ENCODE results near the gene SLCO4A1. TPM values are rescaled to one million over a fixed set of nuclear protein-coding genes. Genes with fewer than 3 reads are reported as not detected.
A peak's percentile ranks its signal among the peaks of the same experiment; 100 is the strongest.

Gene SLCO4A1
- total RNA-seq, 3 donors from 2014 or later: 13.3 to 18.5 (median 15.0) TPM

DNA sequence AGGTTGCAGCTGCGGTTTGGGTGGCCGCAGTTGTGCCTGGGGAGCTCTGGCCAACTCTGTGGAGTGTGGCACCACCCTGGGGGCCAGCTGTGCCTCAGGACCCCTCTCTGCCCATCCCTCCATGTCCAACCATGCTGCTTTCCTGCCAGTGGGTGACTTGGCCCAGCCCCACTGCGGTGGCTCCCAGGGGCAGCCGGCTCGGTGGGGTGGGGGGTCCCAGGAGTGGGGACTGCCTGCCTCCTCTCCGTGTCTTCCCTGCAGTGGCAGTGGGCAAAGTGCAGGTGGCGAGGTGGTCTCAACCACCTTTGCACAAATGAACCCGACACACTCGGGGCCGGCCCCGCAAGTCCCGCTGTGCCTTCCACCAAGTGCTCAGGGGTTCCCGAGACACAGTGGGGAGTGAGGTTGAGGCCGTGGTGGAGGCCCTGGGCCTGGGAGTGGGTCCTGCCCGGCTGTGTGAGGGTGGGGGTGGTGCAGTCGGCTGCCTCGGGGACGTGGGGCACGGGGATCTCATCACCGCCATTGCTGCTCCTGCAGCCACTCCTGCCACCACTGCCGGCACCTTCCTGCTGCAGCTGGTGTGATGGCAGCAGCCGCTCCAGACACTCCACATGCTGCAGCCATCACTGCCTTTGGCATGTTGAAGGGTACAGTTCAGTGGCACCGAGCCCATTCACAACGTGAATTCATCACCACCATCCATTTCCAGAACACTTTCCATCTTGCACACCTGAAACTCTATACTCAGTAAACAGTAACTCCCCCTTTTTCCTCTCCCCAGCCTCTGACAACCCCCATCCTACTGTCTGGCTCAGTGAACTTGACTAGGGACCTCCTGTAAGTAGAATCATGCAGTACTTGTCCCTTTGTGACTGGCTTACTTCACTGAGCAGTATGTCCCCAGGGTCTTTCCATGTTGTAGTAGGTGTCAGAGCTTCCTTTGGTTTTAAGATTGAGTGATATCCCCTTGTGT is 10.7 kb upstream of the SLCO4A1 start:
- Histone ChIP-seq H3K9me3 (no peaks in the 10 kb centered on the region), H3K4me1 (ENCODE audit: low read depth) (no peaks in the 10 kb centered on the region), H3K4me3 (no peak overlapping the region), H3K36me3 (ENCODE audit: low read depth) (no peaks in the 10 kb centered on the region)
- intact Hi-C loops (cut with DNase I, micrococcal nuclease): no loop called here
- TF ChIP-seq, protein P1, sequence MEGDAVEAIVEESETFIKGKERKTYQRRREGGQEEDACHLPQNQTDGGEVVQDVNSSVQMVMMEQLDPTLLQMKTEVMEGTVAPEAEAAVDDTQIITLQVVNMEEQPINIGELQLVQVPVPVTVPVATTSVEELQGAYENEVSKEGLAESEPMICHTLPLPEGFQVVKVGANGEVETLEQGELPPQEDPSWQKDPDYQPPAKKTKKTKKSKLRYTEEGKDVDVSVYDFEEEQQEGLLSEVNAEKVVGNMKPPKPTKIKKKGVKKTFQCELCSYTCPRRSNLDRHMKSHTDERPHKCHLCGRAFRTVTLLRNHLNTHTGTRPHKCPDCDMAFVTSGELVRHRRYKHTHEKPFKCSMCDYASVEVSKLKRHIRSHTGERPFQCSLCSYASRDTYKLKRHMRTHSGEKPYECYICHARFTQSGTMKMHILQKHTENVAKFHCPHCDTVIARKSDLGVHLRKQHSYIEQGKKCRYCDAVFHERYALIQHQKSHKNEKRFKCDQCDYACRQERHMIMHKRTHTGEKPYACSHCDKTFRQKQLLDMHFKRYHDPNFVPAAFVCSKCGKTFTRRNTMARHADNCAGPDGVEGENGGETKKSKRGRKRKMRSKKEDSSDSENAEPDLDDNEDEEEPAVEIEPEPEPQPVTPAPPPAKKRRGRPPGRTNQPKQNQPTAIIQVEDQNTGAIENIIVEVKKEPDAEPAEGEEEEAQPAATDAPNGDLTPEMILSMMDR (IDR thresholded peaks at IDR 0.05): no peak
- peak in 1 of 3 donors; percentile 41 for DNase-seq
- ATAC-seq: no peak

DNA sequence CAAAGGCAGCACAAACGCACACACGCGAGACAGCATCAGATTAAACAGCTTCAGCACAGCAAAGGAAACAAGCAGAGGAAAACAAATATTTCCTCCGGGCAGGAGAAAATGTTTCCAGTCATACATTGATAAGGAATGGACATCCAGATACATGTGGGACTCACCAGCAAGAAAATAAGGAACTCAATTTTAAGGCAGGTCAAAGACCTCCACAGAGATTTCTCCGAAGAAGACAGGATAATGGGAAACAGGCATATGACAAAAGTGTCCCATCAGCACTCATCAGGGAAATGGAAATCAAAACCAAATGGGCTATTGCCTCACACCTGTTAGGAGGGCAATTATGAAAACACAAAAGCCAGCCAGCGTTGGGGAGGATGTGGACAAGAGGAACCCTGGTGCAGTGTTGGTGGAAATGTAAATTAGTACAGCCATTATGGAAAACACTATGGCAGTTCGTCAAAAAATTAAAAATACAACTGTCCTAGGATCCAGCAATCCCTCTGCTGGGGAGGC is 9.7 kb upstream of the SLCO4A1 start:
- intact Hi-C loops (cut with DNase I, micrococcal nuclease): no loop called here
- TF ChIP-seq, protein P1 (IDR thresholded peaks at IDR 0.05): no peak
- no peak for DNase-seq
- Histone ChIP-seq H3K9me3 (no peaks in the 10 kb centered on the region), H3K4me3 (no peak overlapping the region), H3K36me3 (ENCODE audit: low read depth) (no peaks in the 10 kb centered on the region), H3K4me1 (ENCODE audit: low read depth) (no peaks in the 10 kb centered on the region)
- no peak for ATAC-seq

DNA sequence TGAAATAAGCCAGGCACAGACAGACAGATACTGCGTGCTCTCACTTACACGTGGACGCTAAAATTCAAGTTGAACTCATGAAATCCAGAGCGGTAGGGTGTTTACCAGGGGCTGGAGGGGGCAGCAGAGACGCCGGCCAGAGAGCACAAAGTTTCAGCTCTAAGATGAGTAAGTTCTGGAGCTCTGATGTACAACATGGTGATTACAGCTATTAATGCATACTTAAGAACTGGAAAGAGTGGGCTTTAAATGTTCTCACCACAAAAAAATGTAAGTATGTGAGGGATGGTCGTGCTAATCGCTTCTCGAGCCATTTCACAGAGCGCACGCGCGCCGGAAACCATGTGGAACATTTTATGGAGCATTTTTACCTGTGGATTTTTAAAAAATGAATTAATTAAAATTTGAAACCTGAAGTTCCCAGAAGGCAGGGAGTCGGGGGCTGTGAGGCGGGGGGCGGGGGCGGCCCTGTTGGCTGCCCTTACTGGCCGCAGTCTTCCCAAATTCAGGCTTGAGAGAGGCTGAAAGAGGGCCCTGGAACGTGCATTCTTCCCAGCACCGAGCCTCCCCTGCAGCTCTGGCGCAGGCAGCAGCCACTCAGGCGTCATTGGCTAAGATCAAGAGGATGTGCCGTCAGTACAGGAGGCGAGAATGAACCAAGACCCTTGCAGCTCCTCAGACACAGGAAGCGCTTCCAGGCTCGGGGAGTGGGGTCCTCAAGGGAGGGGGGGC is 8.5 kb upstream of the SLCO4A1 start:
- no peak overlapping the region for H3K4me3 ChIP-seq
- DNase-seq (peak in 1 of 3 donors; percentile 26), ATAC-seq (no peak)
- no peaks in the 10 kb centered on the region for H3K36me3 ChIP-seq (ENCODE audit: low read depth)
- intact Hi-C loops (cut with DNase I, micrococcal nuclease): no loop called here
- no peaks in the 10 kb centered on the region for H3K9me3 ChIP-seq
- H3K4me1 ChIP-seq (ENCODE audit: low read depth): no peaks in the 10 kb centered on the region
- TF ChIP-seq, protein P1 (IDR thresholded peaks at IDR 0.05): no peak

DNA sequence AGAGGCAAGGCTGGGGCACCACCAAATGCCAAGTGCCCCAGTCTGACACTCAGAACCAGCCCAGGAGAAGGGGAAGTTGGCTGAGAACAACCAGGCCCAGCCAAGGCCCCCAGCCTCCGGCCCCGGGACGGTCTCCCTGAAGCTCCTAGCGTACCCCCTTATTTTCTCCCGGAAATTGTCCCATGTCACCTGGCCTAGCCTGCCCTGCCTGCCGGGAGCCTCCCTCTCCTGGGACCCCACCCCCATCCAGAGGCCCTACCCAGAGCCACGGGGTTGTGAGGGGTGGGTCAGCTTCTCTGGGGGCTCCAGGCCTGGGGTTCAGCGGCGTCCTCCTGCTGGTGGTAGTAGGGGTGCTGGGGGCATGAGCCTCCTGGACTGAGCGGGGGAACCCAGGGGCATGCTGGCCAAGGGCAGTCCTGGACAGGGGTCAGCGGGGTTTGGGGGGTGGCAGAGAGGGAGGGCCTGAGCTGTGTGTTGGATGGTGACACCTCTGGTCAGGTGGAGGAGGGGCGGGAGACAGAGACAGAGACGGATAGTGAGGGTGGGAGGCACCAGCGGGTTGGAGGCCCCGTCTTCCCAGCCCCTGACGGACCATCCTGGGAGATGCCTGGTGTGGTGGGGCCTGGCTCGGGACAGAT is 7.9 kb upstream of the SLCO4A1 start:
- DNase-seq (peak in 1 of 3 donors; percentile 45), ATAC-seq (no peak)
- no peak overlapping the region for H3K4me3 ChIP-seq
- H3K36me3 ChIP-seq (ENCODE audit: low read depth): no peaks in the 10 kb centered on the region
- no peaks in the 10 kb centered on the region for H3K9me3 ChIP-seq
- intact Hi-C loops (cut with DNase I, micrococcal nuclease): no loop called here
- TF ChIP-seq, protein P1 (IDR thresholded peaks at IDR 0.05): no peak
- H3K4me1 ChIP-seq (ENCODE audit: low read depth): no peaks in the 10 kb centered on the region

DNA sequence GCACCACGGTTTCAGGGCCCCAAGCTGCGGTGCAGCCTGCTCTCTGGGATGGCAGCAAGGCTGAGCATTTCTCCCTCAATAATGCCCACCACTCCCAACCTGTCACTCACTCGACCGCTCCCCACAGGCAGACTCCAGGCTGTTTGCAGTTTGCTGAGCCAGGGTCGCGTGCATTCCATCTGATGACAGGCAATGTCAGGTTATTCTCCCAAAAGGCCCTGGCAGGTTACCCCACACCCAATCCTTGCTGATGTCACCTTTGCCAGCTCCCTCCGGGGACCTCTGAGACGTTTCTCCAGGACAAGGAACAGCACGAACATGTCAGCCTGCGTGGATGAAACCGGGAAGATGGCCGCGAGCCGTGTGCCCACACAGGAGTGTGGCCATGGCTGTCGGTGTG is 7.1 kb upstream of the SLCO4A1 start:
- H3K36me3 ChIP-seq (ENCODE audit: low read depth): no peaks in the 10 kb centered on the region
- peak in 1 of 3 donors; percentile 40 for DNase-seq
- H3K4me3 ChIP-seq: no peak overlapping the region
- no peaks in the 10 kb centered on the region for H3K9me3 ChIP-seq
- TF ChIP-seq, protein P1 (IDR thresholded peaks at IDR 0.05): no peak
- no peaks in the 10 kb centered on the region for H3K4me1 ChIP-seq (ENCODE audit: low read depth)
- intact Hi-C loops (cut with DNase I, micrococcal nuclease): no loop called here
- no peak for ATAC-seq

Data from mucosa of descending colon (tissue), 3 donors.